ENCODE measurements around the gene ORC4. TPM values are rescaled to one million over a fixed set of nuclear protein-coding genes. Genes with fewer than 3 reads are reported as not detected.

The ORC4 gene
- total and polyA plus RNA-seq, 2 of the 8 experiments (the other 6 are each of a cell fraction or from before 2014, with no cell fraction given): 22.7 to 63.7 TPM

DNA sequence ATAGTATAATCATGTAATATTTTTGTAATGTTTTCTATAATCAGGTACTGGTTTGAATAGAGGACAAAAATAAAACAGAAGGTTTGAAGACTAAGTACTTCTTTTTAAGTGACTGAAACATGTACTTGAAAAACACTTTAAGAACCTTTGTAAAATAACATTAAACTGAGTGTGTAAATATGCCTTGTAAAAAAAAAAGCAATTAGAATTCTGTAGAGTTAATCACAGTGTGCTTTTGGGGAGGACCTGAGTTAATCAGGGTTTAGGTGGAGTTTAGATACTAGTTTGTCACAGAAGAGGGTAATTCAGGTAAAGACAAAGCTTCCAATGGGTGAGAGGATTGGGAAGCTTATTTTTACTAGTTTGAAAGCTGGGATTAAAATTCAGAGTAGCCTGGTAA lies 10.6 kb upstream of the ORC4 start:
- H3K14ac ChIP-seq (ENCODE audit: insufficient read length): no peak overlapping the region
- H3K4me1 ChIP-seq (replicated peaks in 1 of 4; ENCODE audit: control insufficient read depth in 3 of 4, insufficient read depth in 4 of 4, low read length in 3 of 4): no peaks in the 10 kb centered on the region
- no peaks in the 10 kb centered on the region for H4K20me1 ChIP-seq (replicated peaks in 1 of 2; ENCODE audit: control insufficient read depth in 1 of 2, insufficient read depth in 2 of 2, low read length in 2 of 2)
- H3K79me2 ChIP-seq (ENCODE audit: control insufficient read depth in 1 of 2, insufficient read depth in 2 of 2, low read length in 2 of 2): peaks cover 0 to 29% of the 10 kb centered on the region in 2 experiments; a peak in 2 of 4 replicates
- ChIA-PET POLR2A (ENCODE audit: partially characterized antibody) (no interaction called here), CTCF (ENCODE audit: partially characterized antibody) (interaction anchor here (1.5 to 1.6 kb wide), 2 partner anchors 41 to 478 kb away, joined by 3 read pairs; no protein-coding TSS in a partner anchor)
- H3K4me3 ChIP-seq (ENCODE audit: extremely low read depth in 1 of 4, insufficient read depth in 2 of 4, low read depth in 3 of 4, low read length in 4 of 4): no peak overlapping the region
- H2BK12ac ChIP-seq (ENCODE audit: low read depth, low read length): no peak overlapping the region
- no peak overlapping the region for H3K56ac ChIP-seq (replicated peaks; ENCODE audit: insufficient read length, low read depth, low read length)
- H3K9me3 ChIP-seq (ENCODE audit: insufficient read depth in 2 of 2, low read depth in 1 of 2, low read length in 1 of 2): no peaks in the 10 kb centered on the region
- H2BK120ac ChIP-seq (replicated peaks; ENCODE audit: low read depth, low read length): no peak overlapping the region
- H3K9ac ChIP-seq (replicated peaks in 1 of 4; ENCODE audit: extremely low read depth in 1 of 4, low read depth in 3 of 4, low read length in 3 of 4): no peak overlapping the region
- FAIRE-seq: no peak
- H3K4ac ChIP-seq (replicated peaks; ENCODE audit: insufficient read length, low read depth, low read length): no peak overlapping the region
- no peak overlapping the region for H3K27ac ChIP-seq (ENCODE audit: low read depth, low read length)
- no peak overlapping the region for H4K8ac ChIP-seq (ENCODE audit: extremely low read depth, insufficient read depth, low read length)
- no peak overlapping the region for H2AFZ ChIP-seq (ENCODE audit: low read length)
- H3K18ac ChIP-seq (ENCODE audit: extremely low read depth, low read length): no peak overlapping the region
- H4K5ac ChIP-seq (ENCODE audit: insufficient read length, low read depth, low read length): no peak overlapping the region
- no peak overlapping the region for H2BK20ac ChIP-seq (ENCODE audit: low read length)
- no peak overlapping the region for H3K23ac ChIP-seq (ENCODE audit: insufficient read length)
- no peaks in the 10 kb centered on the region for H3K36me3 ChIP-seq (ENCODE audit: control insufficient read depth in 2 of 4, insufficient read depth in 4 of 4, low read length in 3 of 4)
- H2BK15ac ChIP-seq (ENCODE audit: low read length): no peak overlapping the region
- no peaks in the 10 kb centered on the region for H3K27me3 ChIP-seq (replicated peaks in 1 of 4; ENCODE audit: control insufficient read depth in 3 of 4, extremely low read depth in 1 of 4, insufficient read depth in 3 of 4, low read length in 3 of 4)
- H3K4me2 ChIP-seq (ENCODE audit: insufficient read depth in 1 of 2, low read depth in 2 of 2, low read length in 2 of 2): no peak overlapping the region
- H2BK5ac ChIP-seq (ENCODE audit: low read depth, low read length): no peak overlapping the region
- no peak for DNase-seq (ENCODE audit: low read depth in 1 of 2, low spot score in 2 of 2)
- H4K91ac ChIP-seq (replicated peaks; ENCODE audit: insufficient read length, low read length): no peak overlapping the region
- no peaks in the 10 kb centered on the region for H3K23me2 ChIP-seq (ENCODE audit: low read depth, low read length)
- no peaks in the 10 kb centered on the region for H3K79me1 ChIP-seq (ENCODE audit: low read depth, low read length)
- no peak overlapping the region for H2AK5ac ChIP-seq (ENCODE audit: low read depth, low read length)
- TF ChIP-seq MAFK (IDR thresholded peaks at IDR 0.05; ENCODE audit: low read depth, low read length): no peak
- no peak for TF ChIP-seq SUZ12 (IDR thresholded peaks at IDR 0.05; ENCODE audit: low read length)
- no peak for TF ChIP-seq KDM1A (IDR thresholded peaks at IDR 0.05; ENCODE audit: borderline replicate concordance, low read length)
- TF ChIP-seq HDAC2 (IDR thresholded peaks at IDR 0.05; ENCODE audit: borderline replicate concordance in 1 of 2, low read depth in 2 of 2, low read length in 2 of 2): no peak
- TF ChIP-seq ASH2L (IDR thresholded peaks at IDR 0.05; ENCODE audit: low read length): no peak
- TF ChIP-seq, protein P1, sequence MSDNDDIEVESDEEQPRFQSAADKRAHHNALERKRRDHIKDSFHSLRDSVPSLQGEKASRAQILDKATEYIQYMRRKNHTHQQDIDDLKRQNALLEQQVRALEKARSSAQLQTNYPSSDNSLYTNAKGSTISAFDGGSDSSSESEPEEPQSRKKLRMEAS (IDR thresholded peaks at IDR 0.05): no peak
- no peak for TF ChIP-seq CTBP2 (IDR thresholded peaks at IDR 0.05; ENCODE audit: borderline replicate concordance, insufficient read depth, insufficient read length, low read length)
- no peak for TF ChIP-seq TEAD4 (IDR thresholded peaks at IDR 0.05; ENCODE audit: low read depth, low read length)
- TF ChIP-seq PHF8 (conservative IDR thresholded peaks at IDR 0.05; ENCODE audit: low read depth, low read length): no peak
- TF ChIP-seq SIN3A (conservative IDR thresholded peaks at IDR 0.05 in 1 of 2, IDR thresholded peaks at IDR 0.05 in 1 of 2; ENCODE audit: low read depth in 1 of 2, low read length in 2 of 2): no peak
- TF ChIP-seq CHD2 (IDR thresholded peaks at IDR 0.05; ENCODE audit: low read length): no peak
- TF ChIP-seq RAD21 (IDR thresholded peaks at IDR 0.05 in 1 of 2, conservative IDR thresholded peaks at IDR 0.05 in 1 of 2; ENCODE audit: low read depth in 2 of 2, low read length in 2 of 2): no peak
- TF ChIP-seq JUND (IDR thresholded peaks at IDR 0.05; ENCODE audit: low read length): no peak
- no peak for TF ChIP-seq RXRA (IDR thresholded peaks at IDR 0.05; ENCODE audit: insufficient read depth, low read depth, low read length)

Data from H1 (cell line).